HEK293 (cell line): ENCODE measurements around the gene TSHZ3.

ENCODE experiments used
- MZF1 ChIP-seq: fragments of 450-650 bp; formaldehyde crosslinking; IDR thresholded peaks from 2 replicates; pipeline ENCODE4 v1.5.1; 2017; ENCODE audit warnings: missing biosample characterization, missing genetic modification characterization, borderline replicate concordance
- ZNF157 ChIP-seq: fragments of 450-650 bp; formaldehyde crosslinking; IDR thresholded peaks from 2 replicates; pipeline ENCODE4 v1.5.1; 2016; ENCODE audit warnings: missing biosample characterization, missing genetic modification characterization
- ZNF239 ChIP-seq: fragments of 450-650 bp; formaldehyde crosslinking; IDR thresholded peaks from 2 replicates; pipeline ENCODE4 v1.5.1; 2016; ENCODE audit warnings: missing biosample characterization, missing genetic modification characterization
- ZNF274 ChIP-seq, 2 experiments: fragments of 200-500 bp in 1 of 2; fragments of 450-650 bp in 1 of 2; sonication (Bioruptor generic) in 1 of 2; formaldehyde crosslinking in 1 of 2; IDR thresholded peaks; 2 replicates each; pipeline versions ENCODE4 v1.5.1 to v1.6.1; 2014 to 2016; ENCODE audit warnings: borderline replicate concordance in 1 of 2, inconsistent platforms in 1 of 2, low read length in 1 of 2, missing biosample characterization in 1 of 2, missing genetic modification characterization in 1 of 2
- ZNF585B ChIP-seq: fragments of 450-650 bp; formaldehyde crosslinking; IDR thresholded peaks from 2 replicates; pipeline ENCODE4 v1.5.1; 2016; ENCODE audit warnings: missing biosample characterization, missing genetic modification characterization
- ZNF626 ChIP-seq: fragments of 450-650 bp; sonication (Bioruptor Pico); formaldehyde crosslinking; IDR thresholded peaks from 2 replicates; pipeline ENCODE4 v1.5.1; 2018; ENCODE audit warnings: missing biosample characterization, missing genetic modification characterization, inconsistent platforms
- ZNF768 ChIP-seq: fragments of 450-650 bp; formaldehyde crosslinking; IDR thresholded peaks from 2 replicates; pipeline ENCODE4 v1.5.1; 2018; ENCODE audit warnings: missing biosample characterization, mild to moderate bottlenecking, missing genetic modification characterization
- TF ChIP-seq, protein P1 (sequence below): fragments of 450-650 bp; formaldehyde crosslinking; IDR thresholded peaks from 2 replicates; pipeline ENCODE4 v1.5.1; 2016; ENCODE audit warnings: missing biosample characterization, missing genetic modification characterization
- TF ChIP-seq, protein P2 (sequence below): fragments of 450-650 bp; formaldehyde crosslinking; IDR thresholded peaks from 2 replicates; pipeline ENCODE4 v1.5.1; 2016; ENCODE audit warnings: missing biosample characterization, missing genetic modification characterization
- TF ChIP-seq, protein P3 (sequence below): sonication (generic); formaldehyde crosslinking; IDR thresholded peaks from 2 replicates; pipeline ENCODE4 v1.8.1; 2022; ENCODE audit warnings: mild to moderate bottlenecking, moderate library complexity, missing genetic modification reagents

DNA sequence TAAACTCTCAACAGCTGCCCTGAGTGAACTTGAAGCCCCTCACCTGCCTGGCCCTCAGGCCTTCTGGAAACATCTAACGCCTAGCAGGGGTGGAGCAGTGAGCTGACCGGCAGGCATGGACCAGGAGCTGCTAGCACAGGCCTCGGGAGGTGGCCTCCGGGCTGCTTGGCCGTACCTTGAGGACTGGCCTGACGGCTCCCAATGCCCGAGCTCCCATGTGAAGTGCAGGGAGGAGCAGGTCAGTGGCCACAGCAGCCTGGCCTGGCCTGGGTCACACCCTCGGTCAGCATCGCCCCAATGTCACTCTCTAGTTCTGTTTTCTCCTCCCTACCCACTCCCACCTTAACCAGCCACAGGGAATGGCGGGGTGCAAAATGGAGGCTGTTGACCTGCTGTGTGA, 19.0 kb downstream of the TSHZ3 start:
- TF ChIP-seq, protein P1, sequence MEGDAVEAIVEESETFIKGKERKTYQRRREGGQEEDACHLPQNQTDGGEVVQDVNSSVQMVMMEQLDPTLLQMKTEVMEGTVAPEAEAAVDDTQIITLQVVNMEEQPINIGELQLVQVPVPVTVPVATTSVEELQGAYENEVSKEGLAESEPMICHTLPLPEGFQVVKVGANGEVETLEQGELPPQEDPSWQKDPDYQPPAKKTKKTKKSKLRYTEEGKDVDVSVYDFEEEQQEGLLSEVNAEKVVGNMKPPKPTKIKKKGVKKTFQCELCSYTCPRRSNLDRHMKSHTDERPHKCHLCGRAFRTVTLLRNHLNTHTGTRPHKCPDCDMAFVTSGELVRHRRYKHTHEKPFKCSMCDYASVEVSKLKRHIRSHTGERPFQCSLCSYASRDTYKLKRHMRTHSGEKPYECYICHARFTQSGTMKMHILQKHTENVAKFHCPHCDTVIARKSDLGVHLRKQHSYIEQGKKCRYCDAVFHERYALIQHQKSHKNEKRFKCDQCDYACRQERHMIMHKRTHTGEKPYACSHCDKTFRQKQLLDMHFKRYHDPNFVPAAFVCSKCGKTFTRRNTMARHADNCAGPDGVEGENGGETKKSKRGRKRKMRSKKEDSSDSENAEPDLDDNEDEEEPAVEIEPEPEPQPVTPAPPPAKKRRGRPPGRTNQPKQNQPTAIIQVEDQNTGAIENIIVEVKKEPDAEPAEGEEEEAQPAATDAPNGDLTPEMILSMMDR (tag by site-specific recombination) = no peak
- TF ChIP-seq MZF1 (tag by site-specific recombination) = no peak
- TF ChIP-seq ZNF626 (tag by site-specific recombination) = no peak
- no peak for TF ChIP-seq ZNF274 (IDR thresholded peaks at IDR 0.05; ENCODE audit: low read length)
- TF ChIP-seq ZNF274 (tag by site-specific recombination; IDR thresholded peaks at IDR 0.05; ENCODE audit: borderline replicate concordance) = no peak
- TF ChIP-seq, protein P2, sequence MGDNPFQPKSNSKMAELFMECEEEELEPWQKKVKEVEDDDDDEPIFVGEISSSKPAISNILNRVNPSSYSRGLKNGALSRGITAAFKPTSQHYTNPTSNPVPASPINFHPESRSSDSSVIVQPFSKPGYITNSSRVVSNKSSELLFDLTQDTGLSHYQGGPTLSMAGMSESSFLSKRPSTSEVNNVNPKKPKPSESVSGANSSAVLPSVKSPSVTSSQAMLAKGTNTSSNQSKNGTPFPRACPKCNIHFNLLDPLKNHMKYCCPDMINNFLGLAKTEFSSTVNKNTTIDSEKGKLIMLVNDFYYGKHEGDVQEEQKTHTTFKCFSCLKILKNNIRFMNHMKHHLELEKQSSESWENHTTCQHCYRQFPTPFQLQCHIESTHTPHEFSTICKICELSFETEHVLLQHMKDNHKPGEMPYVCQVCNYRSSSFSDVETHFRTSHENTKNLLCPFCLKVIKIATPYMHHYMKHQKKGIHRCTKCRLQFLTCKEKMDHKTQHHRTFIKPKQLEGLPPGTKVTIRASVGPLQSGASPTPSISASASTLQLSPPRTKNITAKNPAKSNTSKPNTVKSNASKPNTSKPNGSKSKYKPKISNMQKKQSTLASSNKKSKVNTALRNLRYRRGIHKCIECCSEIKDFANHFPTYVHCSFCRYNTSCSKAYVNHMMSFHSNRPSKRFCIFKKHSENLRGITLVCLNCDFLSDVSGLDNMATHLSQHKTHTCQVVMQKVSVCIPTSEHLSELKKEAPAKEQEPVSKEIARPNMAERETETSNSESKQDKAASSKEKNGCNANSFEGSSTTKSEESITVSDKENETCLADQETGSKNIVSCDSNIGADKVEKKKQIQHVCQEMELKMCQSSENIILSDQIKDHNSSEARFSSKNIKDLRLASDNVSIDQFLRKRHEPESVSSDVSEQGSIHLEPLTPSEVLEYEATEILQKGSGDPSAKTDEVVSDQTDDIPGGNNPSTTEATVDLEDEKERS (tag by site-specific recombination) = no peak
- no peak for TF ChIP-seq ZNF585B (tag by site-specific recombination)
- no peak for TF ChIP-seq ZNF239 (tag by site-specific recombination)
- TF ChIP-seq ZNF768 (tag by site-specific recombination) = no peak
- TF ChIP-seq, protein P3, sequence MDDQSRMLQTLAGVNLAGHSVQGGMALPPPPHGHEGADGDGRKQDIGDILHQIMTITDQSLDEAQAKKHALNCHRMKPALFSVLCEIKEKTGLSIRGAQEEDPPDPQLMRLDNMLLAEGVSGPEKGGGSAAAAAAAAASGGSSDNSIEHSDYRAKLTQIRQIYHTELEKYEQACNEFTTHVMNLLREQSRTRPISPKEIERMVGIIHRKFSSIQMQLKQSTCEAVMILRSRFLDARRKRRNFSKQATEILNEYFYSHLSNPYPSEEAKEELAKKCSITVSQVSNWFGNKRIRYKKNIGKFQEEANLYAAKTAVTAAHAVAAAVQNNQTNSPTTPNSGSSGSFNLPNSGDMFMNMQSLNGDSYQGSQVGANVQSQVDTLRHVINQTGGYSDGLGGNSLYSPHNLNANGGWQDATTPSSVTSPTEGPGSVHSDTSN (CRISPR knock-in tag) = no peak
- TF ChIP-seq ZNF157 (tag by site-specific recombination) = no peak
